Smooth muscle cell (in vitro differentiated cells): ENCODE data around the gene GK. TPM values are rescaled to one million over a fixed set of nuclear protein-coding genes. Genes with fewer than 3 reads are reported as not detected.
"Not testable (repeated sequence)": the region's sequence is repeated elsewhere in the genome, so short reads cannot be mapped to it uniquely, and the experiment has no call there.

Experiments
- DNase-seq: peaks from one replicate; lab custom pipeline; 2025; ENCODE audit not compliant: unreplicated experiment; lab: John Stamatoyannopoulos, UW
- H2AFZ ChIP-seq: fragments of 200-600 bp; sonication (generic); 2 replicates; pipeline ENCODE4 v1.6.0; 2016; ENCODE audit warnings: antibody characterized with exemption, low read depth, mild to moderate bottlenecking
- H3F3A ChIP-seq: fragments of 200-600 bp; sonication (generic); 2 replicates; pipeline ENCODE4 v1.6.0; 2017; ENCODE audit warnings: antibody characterized with exemption, low read depth
- H3K27ac ChIP-seq: fragments of 200-600 bp; sonication (generic); 2 replicates; pipeline ENCODE4 v1.5.1; 2016; ENCODE audit warnings: low read depth, mild to moderate bottlenecking
- H3K27me3 ChIP-seq: fragments of 200-600 bp; sonication (generic); 2 replicates; pipeline ENCODE4 v1.6.1; 2016; ENCODE audit warnings: low read depth, mild to moderate bottlenecking
- H3K36me3 ChIP-seq: fragments of 200-600 bp; sonication (generic); 2 replicates; pipeline ENCODE4 v1.5.1; 2016; ENCODE audit warnings: low read depth
- H3K4me1 ChIP-seq: fragments of 200-600 bp; sonication (generic); 2 replicates; pipeline ENCODE4 v1.5.1; 2016; ENCODE audit warnings: low read depth
- H3K4me2 ChIP-seq: fragments of 200-600 bp; sonication (generic); 2 replicates; pipeline ENCODE4 v1.6.0; 2016; ENCODE audit warnings: mild to moderate bottlenecking
- H3K4me3 ChIP-seq: fragments of 200-600 bp; sonication (generic); 2 replicates; pipeline ENCODE4 v1.5.1; 2016; ENCODE audit warnings: mild to moderate bottlenecking
- H3K79me2 ChIP-seq: fragments of 200-600 bp; sonication (generic); 2 replicates; pipeline ENCODE4 v1.6.0; 2016; ENCODE audit warnings: low read depth, mild to moderate bottlenecking
- H3K9ac ChIP-seq: fragments of 200-600 bp; sonication (generic); 2 replicates; pipeline ENCODE4 v1.6.0; 2016; ENCODE audit warnings: low read depth
- H3K9me3 ChIP-seq: fragments of 200-600 bp; sonication (generic); replicated peaks from 2 replicates; pipeline ENCODE4 v1.5.1; 2016; ENCODE audit warnings: low read depth
- H4K20me1 ChIP-seq: fragments of 200-600 bp; sonication (generic); 2 replicates; pipeline ENCODE4 v1.6.0; 2016; ENCODE audit warnings: low read depth
- CTCF ChIP-seq: fragments of 200-600 bp; sonication (generic); IDR thresholded peaks from 2 replicates; pipeline ENCODE4 v1.5.1; 2017; ENCODE audit warnings: borderline replicate concordance, mild to moderate bottlenecking, antibody characterized with exemption; ENCODE audit not compliant: insufficient read depth, poor library complexity, severe bottlenecking
- WGBS: methylation state at CpG from one replicate; pipeline ENCODE4 v1.1.7; 2016; ENCODE audit warnings: low lambda C conversion rate; 5-methylcytosine and 5-hydroxymethylcytosine counted together
- polyA plus RNA-seq: library from polyadenylated mRNA; unstranded; fragments of >200 nt; fragmentation: Nextera tagmentation; extraction: Ambion mirVana; gene quantifications from 2 replicates; pipeline ENCODE4 v1.2.1, GENCODE V29; 2016
- total RNA-seq: library from RNA; depleted of rRNA; stranded (reverse); fragments of >200 nt; gene quantifications from 2 replicates; pipeline ENCODE4 v1.2.3, GENCODE V29; 2014

GK gene
- total and polyA plus RNA-seq, 2 experiments from 2014 or later: 4.5 to 5.8 TPM

GRCh38 chrX:30649859-30650258, 3.4 kb upstream of the GK start:
- Histone ChIP-seq H3K9ac (no peak overlapping the region), H3K79me2 (no peaks in the 10 kb centered on the region), H2AFZ (no peak overlapping the region), H3K4me2 (no peak overlapping the region), H3K4me3 (no peak overlapping the region), H4K20me1 (no peaks in the 10 kb centered on the region), H3K27ac (no peak overlapping the region), H3K36me3 (no peaks in the 10 kb centered on the region), H3F3A (no peaks in the 10 kb centered on the region), H3K4me1 (no peaks in the 10 kb centered on the region), H3K9me3 (no peaks in the 10 kb centered on the region), H3K27me3 (no peaks in the 10 kb centered on the region)
- no peak for TF ChIP-seq CTCF
- DNase-seq: no peak
- 67% methylated on average over 2 of the region's 2 CpGs for WGBS

- Histone ChIP-seq H3K79me2 (no peaks in the 10 kb centered on the region), H3K4me2 (peak overlapping the region; percentile 83), H3F3A (no peaks in the 10 kb centered on the region), H3K4me3 (peak overlapping the region; percentile 54), H3K9me3 (no peaks in the 10 kb centered on the region), H3K4me1 (no peaks in the 10 kb centered on the region), H4K20me1 (no peaks in the 10 kb centered on the region), H3K9ac (no peak overlapping the region), H3K36me3 (no peaks in the 10 kb centered on the region), H3K27me3 (no peaks in the 10 kb centered on the region), H2AFZ (peak overlapping the region; percentile 20), H3K27ac (peak overlapping the region; percentile 47)
- WGBS: 56% methylated on average over 46 of the region's 65 CpGs
- DNase-seq: peak; percentile 78
- TF ChIP-seq CTCF: no peak
Observed at GRCh38 chrX:30652527-30653414, 452 bp upstream of the GK start.

- H3F3A ChIP-seq, H3K27me3 ChIP-seq, H3K79me2 ChIP-seq, H3K36me3 ChIP-seq, H2AFZ ChIP-seq, H3K9me3 ChIP-seq, H3K9ac ChIP-seq, H4K20me1 ChIP-seq, H3K4me1 ChIP-seq, H3K27ac ChIP-seq, DNase-seq: not testable (repeated sequence)
- peak overlapping the region; percentile 54 for H3K4me3 ChIP-seq
- H3K4me2 ChIP-seq: peak overlapping the region; percentile 79
- WGBS: 85% methylated on average over 13 of the region's 13 CpGs
Observed at GRCh38 chrX:30654386-30654785, 1.2 kb downstream of the GK start.

- H3K9me3 ChIP-seq: no peaks in the 10 kb centered on the region
- H4K20me1 ChIP-seq: no peaks in the 10 kb centered on the region
- no peaks in the 10 kb centered on the region for H3K79me2 ChIP-seq
- 85% methylated on average over 2 of the region's 2 CpGs for WGBS
- DNase-seq: no peak
- H3F3A ChIP-seq: no peaks in the 10 kb centered on the region
- no peaks in the 10 kb centered on the region for H3K27me3 ChIP-seq
- no peaks in the 10 kb centered on the region for H3K4me1 ChIP-seq
- no peak overlapping the region for H3K9ac ChIP-seq
- no peak overlapping the region for H3K4me3 ChIP-seq
- H3K4me2 ChIP-seq: no peak overlapping the region
- no peak overlapping the region for H3K27ac ChIP-seq
- no peaks in the 10 kb centered on the region for H3K36me3 ChIP-seq
- H2AFZ ChIP-seq: no peak overlapping the region
- no peak for TF ChIP-seq CTCF
Observed at GRCh38 chrX:30654989-30655607, 1.9 kb downstream of the GK start.
